GM12878 (cell line): Measurements from ENCODE around the gene NUMBL. TPM values are rescaled to one million over a fixed set of nuclear protein-coding genes. Genes with fewer than 3 reads are reported as not detected.

Source experiments
- ATAC-seq: fragments of 200-7000 bp; cut with Tn5 transposase; 3 replicates; pipeline ENCODE4 v1.9.1; 2020; ENCODE audit warnings: mild to moderate bottlenecking, moderate library complexity
- BruUV-seq: library from RNA; stranded (reverse); fragments of 400-500 nt; replicated peaks from 2 replicates; lab custom pipeline; 2021; lab: Mats Ljungman, UMichigan
- CTCF ChIA-PET: fragments of 300-600 bp; sonication (Branson Sonifier 250); formaldehyde crosslinking; extraction: SDS; loops from one replicate; lab custom pipeline; 2021; ENCODE audit warnings: inconsistent platforms; lab: Yijun Ruan, JAX
- POLR2A ChIA-PET: fragments of 350-600 bp; formaldehyde crosslinking; extraction: SDS; loops from one replicate; lab custom pipeline; 2021; ENCODE audit warnings: inconsistent platforms; lab: Charles Lee
- RAD21 ChIA-PET: fragments of 300-600 bp; sonication (Branson Sonifier 250); formaldehyde crosslinking; loops from one replicate; lab custom pipeline; 2023; ENCODE audit warnings: antibody characterized with exemption; ENCODE audit not compliant: unreplicated experiment; lab: Charles Lee
- SMC1A ChIA-PET: fragments of 300-600 bp; sonication (Branson Sonifier 250); formaldehyde crosslinking; loops from one replicate; lab custom pipeline; 2023; ENCODE audit not compliant: unreplicated experiment, uncharacterized antibody; lab: Charles Lee
- DNase-seq: peaks from one replicate; pipeline ENCODE4 v3.0.0-alpha.2; 2011; ENCODE audit warnings: low read depth, low spot score
- FAIRE-seq: peaks from 3 replicates; lab custom pipeline; 2011; peaks lifted over from hg19 to GRCh38; lab: Jason Lieb, UNC
- H2AFZ ChIP-seq: 2 replicates; pipeline ENCODE4 v1.6.0; 2011; ENCODE audit warnings: low read depth, low read length, control low read depth; ENCODE audit not compliant: control insufficient read depth
- H3K27ac ChIP-seq: 2 replicates; pipeline ENCODE4 v1.5.1; 2011; ENCODE audit warnings: control low read depth; ENCODE audit not compliant: control insufficient read depth, insufficient read depth
- H3K27me3 ChIP-seq, 2 experiments: replicated peaks in 1 of 2; 2 replicates each; pipeline versions ENCODE4 v1.6.0 to v1.6.1; 2011; ENCODE audit warnings: low read length in 1 of 2; ENCODE audit not compliant: control insufficient read depth in 2 of 2, insufficient read depth in 2 of 2
- H3K36me3 ChIP-seq, 2 experiments: 2 replicates each; pipeline ENCODE4 v1.5.1; 2011; ENCODE audit warnings: low read length in 1 of 2; ENCODE audit not compliant: control insufficient read depth in 2 of 2, insufficient read depth in 2 of 2
- H3K4me1 ChIP-seq: 2 replicates; pipeline ENCODE4 v1.6.1; 2011; ENCODE audit warnings: mild to moderate bottlenecking, low read length, moderate library complexity, mixed read lengths; ENCODE audit not compliant: control insufficient read depth, insufficient read depth
- H3K4me2 ChIP-seq: 2 replicates; pipeline ENCODE4 v1.6.0; 2011; ENCODE audit warnings: control low read depth; ENCODE audit not compliant: control insufficient read depth, insufficient read depth
- H3K4me3 ChIP-seq: fragments of 200-600 bp; sonication (generic); 2 replicates; pipeline ENCODE4 v1.5.1; 2016
- H3K79me2 ChIP-seq: 2 replicates; pipeline ENCODE4 v1.6.0; 2011; ENCODE audit warnings: low read length; ENCODE audit not compliant: control insufficient read depth, insufficient read depth
- H3K9ac ChIP-seq: 2 replicates; pipeline ENCODE4 v1.8.0; 2011; ENCODE audit warnings: low read length, control low read depth, mixed read lengths; ENCODE audit not compliant: control insufficient read depth, insufficient read depth
- H3K9me3 ChIP-seq: replicated peaks from 3 replicates; pipeline ENCODE4 v1.5.1; 2011; ENCODE audit warnings: mild to moderate bottlenecking, low read length; ENCODE audit not compliant: control insufficient read depth, insufficient read depth
- H4K20me1 ChIP-seq: 2 replicates; pipeline ENCODE4 v1.6.0; 2011; ENCODE audit not compliant: control insufficient read depth, insufficient read depth
- CHD2 ChIP-seq: IDR thresholded peaks from 2 replicates; pipeline ENCODE4 v1.6.1; 2011; ENCODE audit warnings: low read depth, low read length, improper control_type of control experiment, borderline replicate concordance
- EP300 ChIP-seq, 2 experiments: fragments of 150-350 bp in 1 of 2; IDR thresholded peaks; 2 replicates each; pipeline ENCODE4 v1.6.1; 2011 to 2012; ENCODE audit warnings: low read depth in 2 of 2, low read length in 2 of 2, borderline replicate concordance in 1 of 2, improper control_type of control experiment in 1 of 2, inconsistent platforms in 1 of 2; ENCODE audit not compliant: control insufficient read depth in 1 of 2
- FOS ChIP-seq: IDR thresholded peaks from 3 replicates; pipeline ENCODE4 v1.6.1; 2011; ENCODE audit warnings: borderline replicate concordance; ENCODE audit not compliant: insufficient read length; ENCODE audit errors: extremely low read depth
- RFX5 ChIP-seq: IDR thresholded peaks from 2 replicates; pipeline ENCODE4 v1.6.1; 2011; ENCODE audit warnings: low read depth, low read length, improper control_type of control experiment
- SREBF1 ChIP-seq: IDR thresholded peaks from 2 replicates; pipeline ENCODE4 v1.6.1; 2012; ENCODE audit warnings: mild to moderate bottlenecking, low read length
- ZBTB11 ChIP-seq: fragments of 450-650 bp; formaldehyde crosslinking; IDR thresholded peaks from 2 replicates; pipeline ENCODE4 v1.5.0; 2022; ENCODE audit warnings: mild to moderate bottlenecking, missing genetic modification characterization
- ZNF274 ChIP-seq: IDR thresholded peaks from one replicate; pipeline ENCODE4 v1.8.0; 2011; ENCODE audit not compliant: insufficient read length, insufficient read depth
- ZNF592 ChIP-seq: fragments of 450-650 bp; IDR thresholded peaks from 2 replicates; pipeline ENCODE4 v1.6.1; 2017; ENCODE audit warnings: mild to moderate bottlenecking, moderate library complexity
- ZZZ3 ChIP-seq: IDR thresholded peaks from 2 replicates; pipeline ENCODE4 v1.6.1; 2011; ENCODE audit warnings: low read depth; ENCODE audit not compliant: control insufficient read depth, insufficient read length
- WGBS: methylation state at CpG from one replicate; pipeline ENCODE4 v1.1.6; 2016; ENCODE audit warnings: low lambda C conversion rate; ENCODE audit not compliant: insufficient replicate concordance, insufficient coverage; ENCODE audit errors: missing lambda C conversion rate; 5-methylcytosine and 5-hydroxymethylcytosine counted together
- in situ Hi-C: fragments of 300-500 bp; cut with MboI; formaldehyde crosslinking; loops from 9 replicates; pipeline ENCODE4 v1.14.3; 2018; ENCODE audit warnings: mixed read lengths
- intact Hi-C: fragments of 100-400 bp; cut with micrococcal nuclease; formaldehyde crosslinking; loops from one replicate; pipeline ENCODE4 v1.14.2; 2022; ENCODE audit not compliant: unreplicated experiment
- polyA plus RNA-seq, 11 experiments: library from polyadenylated mRNA; depleted of rRNA in 4 of 11; unstranded in 6 of 11; stranded (reverse) in 5 of 11; fragments of >200 nt; fragmentation: Nextera tagmentation in 4 of 11; fragmentation: Illumina TruSeq in 1 of 11; extraction: Ambion mirVana in 4 of 11; extraction: Trizol in 1 of 11; gene quantifications; 1 replicate in 1 of 11; 2 replicates in 10 of 11; pipeline versions ENCODE4 v1.2.1 to v1.2.3, GENCODE V29; 2011 to 2016; ENCODE audit warnings: inconsistent platforms in 2 of 11, missing spikeins in 2 of 11, low read depth in 1 of 11
- total RNA-seq, 4 experiments: library from RNA; depleted of rRNA in 3 of 4; stranded (reverse); fragments of >200 nt in 3 of 4; fragmentation: Illumina TruSeq in 1 of 4; extraction: Trizol in 1 of 4; gene quantifications; 2 replicates each; pipeline versions ENCODE4 v1.2.1 to v1.2.3, GENCODE V29; 2013 to 2021

The NUMBL gene
- total and polyA plus RNA-seq, 10 of the 15 experiments (the other 5 are each of a cell fraction or from before 2014, with no cell fraction given), result 0.16 to 9.4 (median 1.9) TPM

- intact Hi-C loops, result no loop called here
- Histone ChIP-seq H3K36me3 (no peaks in the 10 kb centered on the region; a peak in 1 of 4 replicates), H3K4me1 (peaks cover 7% of the 10 kb centered on the region; the same call in 1 of the 2 replicates), H3K4me2 (no peak overlapping the region), H3K79me2 (no peaks in the 10 kb centered on the region), H4K20me1 (no peaks in the 10 kb centered on the region), H3K27me3 (no peaks in the 10 kb centered on the region), H2AFZ (no peak overlapping the region), H3K4me3 (no peak overlapping the region), H3K27ac (no peak overlapping the region), H3K9me3 (no peaks in the 10 kb centered on the region; the same call in 2 of the 3 replicates), H3K9ac (no peak overlapping the region)
- ATAC-seq (no peak), DNase-seq (no peak), FAIRE-seq (no peak)
- no TSS peak for BruUV-seq
- RAD21 ChIA-PET, result no interaction called here
- POLR2A ChIA-PET, result interaction anchor here (0.6 kb wide), 1 partner anchor 134 kb away, joined by 3 read pairs; no protein-coding TSS in a partner anchor
- WGBS, result 96% methylated on average over 5 of the region's 7 CpGs
- CTCF ChIA-PET, result no interaction called here
- TF ChIP-seq SREBF1, result no peak
- TF ChIP-seq CHD2, result no peak
- no peak for TF ChIP-seq ZNF592
- TF ChIP-seq ZNF274, result no peak
- no peak for TF ChIP-seq EP300 (IDR thresholded peaks at IDR 0.05; ENCODE audit: borderline replicate concordance in 1 of 2, control insufficient read depth in 1 of 2, low read depth in 2 of 2, low read length in 2 of 2)
- no peak for TF ChIP-seq FOS
- no peak for TF ChIP-seq RFX5
- TF ChIP-seq ZBTB11 (CRISPR knock-in tag), result no peak
- no peak for TF ChIP-seq ZZZ3
- in situ Hi-C loops, result no loop called here
- SMC1A ChIA-PET, result interaction anchor here (1.3 kb wide), 1 partner anchor 319 kb away, joined by 4 read pairs; no protein-coding TSS in a partner anchor
Observed at GRCh38 chr19:40622773-40623075, 67.7 kb downstream of the NUMBL start.
